ENCODE data around the gene PPP1R3F.

- no peak for TF ChIP-seq POLR2A (IDR thresholded peaks at IDR 0.05)
- no peak for TF ChIP-seq CTCF (IDR thresholded peaks at IDR 0.05)
Measured at GRCh38 chrX:49251325-49251724, 18.3 kb upstream of the PPP1R3F start.
